ENCODE data around the gene DGKH.

The DGKH gene

GRCh38 chr13:42071672-42072419, 23.4 kb downstream of the DGKH start:
- TF ChIP-seq, protein P1, sequence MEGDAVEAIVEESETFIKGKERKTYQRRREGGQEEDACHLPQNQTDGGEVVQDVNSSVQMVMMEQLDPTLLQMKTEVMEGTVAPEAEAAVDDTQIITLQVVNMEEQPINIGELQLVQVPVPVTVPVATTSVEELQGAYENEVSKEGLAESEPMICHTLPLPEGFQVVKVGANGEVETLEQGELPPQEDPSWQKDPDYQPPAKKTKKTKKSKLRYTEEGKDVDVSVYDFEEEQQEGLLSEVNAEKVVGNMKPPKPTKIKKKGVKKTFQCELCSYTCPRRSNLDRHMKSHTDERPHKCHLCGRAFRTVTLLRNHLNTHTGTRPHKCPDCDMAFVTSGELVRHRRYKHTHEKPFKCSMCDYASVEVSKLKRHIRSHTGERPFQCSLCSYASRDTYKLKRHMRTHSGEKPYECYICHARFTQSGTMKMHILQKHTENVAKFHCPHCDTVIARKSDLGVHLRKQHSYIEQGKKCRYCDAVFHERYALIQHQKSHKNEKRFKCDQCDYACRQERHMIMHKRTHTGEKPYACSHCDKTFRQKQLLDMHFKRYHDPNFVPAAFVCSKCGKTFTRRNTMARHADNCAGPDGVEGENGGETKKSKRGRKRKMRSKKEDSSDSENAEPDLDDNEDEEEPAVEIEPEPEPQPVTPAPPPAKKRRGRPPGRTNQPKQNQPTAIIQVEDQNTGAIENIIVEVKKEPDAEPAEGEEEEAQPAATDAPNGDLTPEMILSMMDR (IDR thresholded peaks at IDR 0.05; ENCODE audit: extremely low read depth, missing control alignments) = no peak
- DNase-seq (ENCODE audit: low spot score) = no peak

DNA sequence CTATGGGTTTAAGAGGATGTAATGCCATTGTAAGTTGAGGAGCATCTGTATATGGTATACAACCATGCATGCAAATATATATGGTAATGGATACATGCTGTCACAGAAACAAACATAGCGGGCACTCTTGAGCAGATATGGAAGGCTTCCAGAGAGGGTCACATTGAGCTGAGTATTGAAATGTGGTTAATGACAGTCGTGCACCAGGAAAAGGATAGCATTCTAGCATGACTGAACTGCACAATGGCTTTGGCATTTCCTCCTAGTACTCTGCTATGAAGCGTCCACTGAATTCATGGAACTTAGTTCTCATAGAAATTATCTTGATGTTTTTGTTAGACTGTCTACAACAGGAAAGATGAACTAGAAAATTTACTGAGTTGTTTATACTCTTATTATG, 25.2 kb downstream of the DGKH start:
- no peak for DNase-seq (ENCODE audit: low spot score)
- TF ChIP-seq, protein P1 (IDR thresholded peaks at IDR 0.05; ENCODE audit: extremely low read depth, missing control alignments) = no peak

GRCh38 chr13:42075517-42075916, 27.1 kb downstream of the DGKH start:
- TF ChIP-seq, protein P1 (IDR thresholded peaks at IDR 0.05; ENCODE audit: extremely low read depth, missing control alignments) = no peak
- no peak for DNase-seq (ENCODE audit: low spot score)

- TF ChIP-seq, protein P1 (IDR thresholded peaks at IDR 0.05; ENCODE audit: extremely low read depth, missing control alignments) = no peak
Measured at GRCh38 chr13:42076309-42076713, 27.9 kb downstream of the DGKH start.

DNA sequence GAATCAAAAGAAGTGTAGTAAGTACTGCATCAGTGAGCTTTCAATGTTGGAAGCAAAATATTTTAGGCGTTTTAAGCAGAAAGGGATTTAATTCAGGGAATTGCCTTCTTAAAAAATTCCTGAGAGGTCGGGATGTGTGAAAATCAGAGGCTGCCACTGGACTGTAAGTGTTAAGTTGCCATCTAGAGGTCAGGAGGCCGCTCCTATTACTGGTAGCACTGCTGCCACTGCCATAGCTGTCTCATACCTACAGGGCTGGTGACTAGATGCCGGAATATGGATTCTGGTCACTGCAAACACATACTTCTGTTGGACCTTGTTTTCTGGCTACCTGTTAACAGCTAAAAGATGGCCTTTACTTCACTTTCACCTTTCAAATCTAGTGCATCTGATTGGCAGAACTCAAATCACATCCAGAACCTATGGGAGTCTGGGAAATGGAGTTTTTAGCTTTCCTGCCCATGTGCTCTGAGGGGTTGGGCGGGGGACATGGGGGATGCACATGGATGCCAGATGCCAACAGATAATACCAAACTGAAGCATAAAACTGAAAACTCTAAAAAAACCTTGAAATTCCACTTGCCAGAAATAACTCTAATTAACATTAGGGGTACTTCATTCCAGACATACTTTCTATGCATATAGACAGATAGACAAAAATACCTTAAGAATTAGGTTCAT, 29.8 kb downstream of the DGKH start:
- no peak for DNase-seq (ENCODE audit: low spot score)
- TF ChIP-seq, protein P1 (IDR thresholded peaks at IDR 0.05; ENCODE audit: extremely low read depth, missing control alignments) = no peak

More at GRCh38 chr13:42076309-42076713, 27.9 kb downstream of the DGKH start:
- DNase-seq (ENCODE audit: low spot score) = no peak

DNA sequence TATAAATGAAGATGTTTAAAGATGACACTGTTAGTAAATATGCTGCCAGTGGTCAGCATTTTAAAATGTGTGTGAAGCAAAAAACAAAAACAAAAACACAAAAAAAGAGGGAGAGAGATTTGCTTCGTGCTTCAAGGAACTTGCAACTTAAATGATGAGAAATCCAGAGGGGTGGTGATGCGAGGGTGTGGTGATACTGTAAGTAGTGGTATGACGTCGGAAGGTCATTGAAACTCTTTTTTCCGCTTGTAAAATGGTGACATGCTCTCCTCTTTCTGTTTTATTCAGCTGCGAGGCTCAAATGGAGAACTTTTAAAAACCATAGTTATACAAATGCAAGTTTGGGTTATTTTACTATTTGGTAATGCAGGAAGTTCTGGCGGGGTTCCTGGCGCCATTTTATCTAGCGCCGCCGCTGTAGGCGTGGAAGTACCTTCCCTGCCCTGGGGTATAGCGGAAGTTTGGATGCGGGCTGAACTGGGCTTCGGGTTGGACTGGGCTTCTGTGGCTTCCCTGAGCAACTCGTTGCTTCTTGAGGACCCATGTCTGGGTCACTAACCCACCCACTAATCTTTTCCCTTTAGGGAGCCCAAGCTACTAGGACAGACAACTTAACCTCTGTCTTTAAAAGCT, 34.8 kb downstream of the DGKH start:
- TF ChIP-seq, protein P1 (IDR thresholded peaks at IDR 0.05; ENCODE audit: extremely low read depth, missing control alignments) = no peak
- DNase-seq (ENCODE audit: low spot score) = no peak

- no peak for DNase-seq (ENCODE audit: low spot score)
- TF ChIP-seq, protein P1 (IDR thresholded peaks at IDR 0.05; ENCODE audit: extremely low read depth, missing control alignments) = no peak
Measured at GRCh38 chr13:42084722-42085121, 36.3 kb downstream of the DGKH start.
